Measurements from ENCODE around the gene MICAL2. TPM values are rescaled to one million over a fixed set of nuclear protein-coding genes. Genes with fewer than 3 reads are reported as not detected.

The MICAL2 gene
- total RNA-seq, 2 experiments from 2014 or later = 155 to 158 TPM

- POLR2A ChIA-PET = no interaction called here
- CTCF ChIA-PET = interaction anchor here (0.7 to 0.8 kb wide), 2 partner anchors 21 to 53 kb away, joined by 3 to 4 read pairs; no protein-coding TSS in a partner anchor
Measured at GRCh38 chr11:12202661-12203310, 92.4 kb downstream of the MICAL2 start.

- CTCF ChIA-PET = interaction anchor here (1.0 kb wide), 1 partner anchor 115 kb away, joined by 3 read pairs; no protein-coding TSS in a partner anchor
- POLR2A ChIA-PET = interaction anchor here (1.6 kb wide), 1 partner anchor 20 kb away, joined by 3 read pairs; no protein-coding TSS in a partner anchor
Measured at GRCh38 chr11:12204506-12204905, 94.1 kb downstream of the MICAL2 start.

GRCh38 chr11:12205330-12205729 is 94.9 kb downstream of the MICAL2 start:
- CTCF ChIA-PET = interaction anchor here (0.8 to 1.1 kb wide), 4 partner anchors 30 to 116 kb away, joined by 3 to 4 read pairs (median 3); no protein-coding TSS in a partner anchor
- POLR2A ChIA-PET = interaction anchor here (0.6 kb wide), 1 partner anchor 97 kb away, joined by 10 read pairs; no protein-coding TSS in a partner anchor

GRCh38 chr11:12206529-12206928 is 96.1 kb downstream of the MICAL2 start:
- ChIA-PET CTCF (interaction anchor here (1.2 to 2.1 kb wide), 5 partner anchors 10 to 56 kb away, joined by 3 to 6 read pairs (median 4); no protein-coding TSS in a partner anchor), POLR2A (interaction anchor here (0.6 to 2.0 kb wide), 4 partner anchors 10 to 56 kb away, joined by 3 to 14 read pairs (median 4); no protein-coding TSS in a partner anchor)

- ChIA-PET POLR2A (interaction anchor here (0.5 to 2.0 kb wide), 6 partner anchors 12 to 57 kb away, joined by 3 to 14 read pairs (median 5); no protein-coding TSS in a partner anchor), CTCF (interaction anchor here (0.9 to 2.2 kb wide), 10 partner anchors 11 to 276 kb away, joined by 3 to 10 read pairs (median 4); no protein-coding TSS in a partner anchor)
Measured at GRCh38 chr11:12207384-12208150, 97.2 kb downstream of the MICAL2 start.

GRCh38 chr11:12209096-12209495 is 98.7 kb downstream of the MICAL2 start:
- ChIA-PET POLR2A (no interaction called here), CTCF (interaction anchor here (1.6 to 2.2 kb wide), 2 partner anchors 15 to 28 kb away, joined by 5 to 10 read pairs; no protein-coding TSS in a partner anchor)

GRCh38 chr11:12210200-12210599 is 99.8 kb downstream of the MICAL2 start:
- ChIA-PET CTCF (interaction anchor here (1.2 kb wide), 1 partner anchor 19 kb away, joined by 3 read pairs; no protein-coding TSS in a partner anchor), POLR2A (no interaction called here)

- POLR2A ChIA-PET = no interaction called here
- CTCF ChIA-PET = interaction anchor here (0.7 to 1.2 kb wide), 2 partner anchors 18 to 164 kb away, joined by 3 read pairs; no protein-coding TSS in a partner anchor
Measured at GRCh38 chr11:12211331-12212065, 101.1 kb downstream of the MICAL2 start.

GRCh38 chr11:12212174-12212820 is 101.9 kb downstream of the MICAL2 start:
- ChIA-PET POLR2A (no interaction called here), CTCF (interaction anchor here (0.7 kb wide), 1 partner anchor 164 kb away, joined by 3 read pairs; no protein-coding TSS in a partner anchor)

GRCh38 chr11:12212821-12213185 is 102.4 kb downstream of the MICAL2 start:
- POLR2A ChIA-PET = no interaction called here
- CTCF ChIA-PET = no interaction called here

- ChIA-PET POLR2A (interaction anchor here (1.3 kb wide), 1 partner anchor 10 kb away, joined by 5 read pairs; no protein-coding TSS in a partner anchor), CTCF (interaction anchor here (2.7 kb wide), 1 partner anchor 10 kb away, joined by 11 read pairs; no protein-coding TSS in a partner anchor)
Measured at GRCh38 chr11:12213883-12214282, 103.5 kb downstream of the MICAL2 start.

GRCh38 chr11:12214751-12215150 is 104.4 kb downstream of the MICAL2 start:
- CTCF ChIA-PET = interaction anchor here (2.7 kb wide), 1 partner anchor 9 kb away, joined by 11 read pairs; no protein-coding TSS in a partner anchor
- POLR2A ChIA-PET = interaction anchor here (1.3 to 1.6 kb wide), 2 partner anchors 9 to 16 kb away, joined by 4 to 5 read pairs; no protein-coding TSS in a partner anchor

- CTCF ChIA-PET = interaction anchor here (2.7 kb wide), 1 partner anchor 9 kb away, joined by 11 read pairs; no protein-coding TSS in a partner anchor
- POLR2A ChIA-PET = interaction anchor here (1.3 to 1.6 kb wide), 2 partner anchors 8 to 17 kb away, joined by 4 to 5 read pairs; no protein-coding TSS in a partner anchor
Measured at GRCh38 chr11:12215181-12215593, 104.8 kb downstream of the MICAL2 start.

- CTCF ChIA-PET = interaction anchor here (2.7 kb wide), 1 partner anchor 8 kb away, joined by 11 read pairs; no protein-coding TSS in a partner anchor
- POLR2A ChIA-PET = interaction anchor here (1.6 kb wide), 1 partner anchor 17 kb away, joined by 4 read pairs; no protein-coding TSS in a partner anchor
Measured at GRCh38 chr11:12216041-12216451, 105.7 kb downstream of the MICAL2 start.

GRCh38 chr11:12216671-12217374 is 106.4 kb downstream of the MICAL2 start:
- CTCF ChIA-PET = interaction anchor here (0.6 kb wide), 1 partner anchor 75 kb away, joined by 3 read pairs; no protein-coding TSS in a partner anchor
- POLR2A ChIA-PET = no interaction called here

GRCh38 chr11:12217879-12218278 is 107.5 kb downstream of the MICAL2 start:
- CTCF ChIA-PET = interaction anchor here (1.8 kb wide), 1 partner anchor 10 kb away, joined by 4 read pairs; no protein-coding TSS in a partner anchor
- POLR2A ChIA-PET = no interaction called here

GRCh38 chr11:12218909-12219308 is 108.5 kb downstream of the MICAL2 start:
- ChIA-PET POLR2A (no interaction called here), CTCF (interaction anchor here (1.8 kb wide), 1 partner anchor 11 kb away, joined by 4 read pairs; no protein-coding TSS in a partner anchor)
